Measurements from ENCODE around the gene CSRNP3.

CSRNP3 gene

DNA sequence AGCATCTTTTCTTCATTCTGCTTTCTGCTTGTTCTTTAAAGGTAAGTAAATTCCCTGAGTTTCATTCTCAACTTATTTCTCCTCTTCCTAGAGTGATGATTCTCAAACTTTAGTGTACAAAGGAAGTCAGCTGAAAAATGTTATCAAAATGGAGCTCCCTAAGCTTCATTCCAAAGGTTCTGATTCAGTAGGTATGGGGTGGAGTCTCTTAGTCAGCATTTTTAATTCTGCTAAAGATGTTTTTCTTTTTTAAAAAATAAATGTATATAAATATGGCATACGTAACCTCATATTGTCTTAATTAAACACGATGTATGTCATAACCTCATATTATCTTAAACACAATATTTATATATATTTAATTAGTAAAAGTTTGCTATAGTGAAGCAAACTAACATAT lies 3.1 kb upstream of the CSRNP3 start:
- no peaks in the 10 kb centered on the region for H4K20me1 ChIP-seq
- no peaks in the 10 kb centered on the region for H3K9me3 ChIP-seq
- H3K9ac ChIP-seq, result no peak overlapping the region
- H3K4me2 ChIP-seq, result no peak overlapping the region
- H3K36me3 ChIP-seq, result no peaks in the 10 kb centered on the region
- H3K4me3 ChIP-seq, result no peak overlapping the region
- no peak overlapping the region for H3K27ac ChIP-seq
- no peaks in the 10 kb centered on the region for H3K27me3 ChIP-seq
- no peak for TF ChIP-seq Cebpa-rat (IDR thresholded peaks at IDR 0.05)
- H3K4me1 ChIP-seq, result no peaks in the 10 kb centered on the region

DNA sequence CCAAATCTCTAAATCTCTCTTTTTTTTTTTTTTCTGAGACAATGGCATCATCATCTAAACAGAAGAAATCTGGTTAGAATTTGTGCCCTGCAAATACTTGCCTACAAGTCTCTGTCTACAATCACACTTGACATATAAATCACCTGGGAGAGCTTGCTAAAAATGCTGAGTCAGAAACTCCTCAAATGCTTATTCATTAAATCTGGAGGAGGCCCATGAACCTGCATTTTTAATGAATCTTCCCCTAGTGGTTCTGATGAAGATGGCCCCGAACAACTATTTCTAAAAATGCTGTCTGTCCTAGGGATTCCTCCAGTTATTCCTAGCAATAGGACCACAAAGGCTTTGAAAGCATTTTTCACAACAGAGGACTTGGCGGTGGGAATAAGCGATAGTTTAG lies 1.6 kb upstream of the CSRNP3 start:
- no peak overlapping the region for H3K9ac ChIP-seq

DNA sequence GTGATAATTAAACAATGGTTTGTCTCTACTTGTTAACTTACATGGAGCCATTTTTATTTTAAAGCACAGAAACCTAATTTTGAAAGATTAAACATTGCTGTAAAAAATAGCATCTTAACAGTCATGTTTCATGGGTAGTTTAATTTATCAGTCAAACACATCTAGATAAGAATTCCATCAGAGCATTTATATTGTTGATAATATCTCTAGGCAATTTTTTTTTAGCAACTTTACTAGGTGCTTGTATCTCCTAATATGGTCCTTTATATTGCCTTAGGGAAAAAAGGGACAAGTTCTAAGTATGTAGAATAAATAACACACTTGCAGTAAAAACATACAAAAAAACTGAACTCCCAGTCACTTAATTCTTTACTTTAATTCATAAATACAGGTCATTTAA lies 863 bp downstream of the CSRNP3 start:
- no peak overlapping the region for H3K4me3 ChIP-seq
- no peak overlapping the region for H3K27ac ChIP-seq
- no peak for TF ChIP-seq Cebpa-rat (IDR thresholded peaks at IDR 0.05)
- H3K4me1 ChIP-seq, result no peaks in the 10 kb centered on the region
- H3K36me3 ChIP-seq, result no peaks in the 10 kb centered on the region
- no peaks in the 10 kb centered on the region for H3K9me3 ChIP-seq
- H3K9ac ChIP-seq, result no peak overlapping the region
- H4K20me1 ChIP-seq, result no peaks in the 10 kb centered on the region
- H3K4me2 ChIP-seq, result no peak overlapping the region
- no peaks in the 10 kb centered on the region for H3K27me3 ChIP-seq

More for the DNA sequence above, 1.6 kb upstream of the CSRNP3 start:
- Histone ChIP-seq H3K36me3 (no peaks in the 10 kb centered on the region), H3K4me1 (no peaks in the 10 kb centered on the region), H3K9me3 (no peaks in the 10 kb centered on the region), H4K20me1 (no peaks in the 10 kb centered on the region), H3K27me3 (no peaks in the 10 kb centered on the region), H3K27ac (no peak overlapping the region), H3K4me2 (no peak overlapping the region), H3K4me3 (no peak overlapping the region)
- TF ChIP-seq Cebpa-rat (IDR thresholded peaks at IDR 0.05), result no peak

DNA sequence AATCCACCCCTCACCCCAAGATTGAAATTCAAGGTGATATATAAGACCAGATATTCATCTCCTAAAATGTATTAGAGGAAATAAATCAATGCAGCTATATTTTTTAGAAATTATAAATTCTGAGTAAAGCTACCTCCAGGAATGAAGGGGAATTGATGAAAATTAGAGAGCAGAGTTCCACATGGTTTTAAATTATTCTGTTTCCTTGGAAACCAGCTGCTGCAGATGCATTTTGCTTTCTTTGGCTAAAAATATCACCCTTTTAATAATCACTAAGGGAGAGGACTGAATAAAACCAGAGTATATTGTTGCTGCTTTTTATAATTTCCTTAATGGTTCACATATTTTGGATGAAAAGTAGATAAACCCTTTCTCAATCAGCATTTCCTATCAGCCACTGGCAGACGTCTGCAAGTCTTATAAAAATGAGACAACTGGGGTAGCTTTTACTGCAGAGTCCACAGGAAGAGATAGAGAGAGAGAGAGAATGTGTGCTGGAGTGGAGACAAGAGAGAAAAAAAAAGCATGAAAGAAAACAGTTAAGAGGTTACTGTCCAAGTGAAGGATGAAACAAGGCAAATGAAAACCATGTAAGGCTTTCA lies 2.0 kb downstream of the CSRNP3 start:
- no peaks in the 10 kb centered on the region for H3K36me3 ChIP-seq
- H3K9ac ChIP-seq, result no peak overlapping the region
- H4K20me1 ChIP-seq, result no peaks in the 10 kb centered on the region
- H3K4me3 ChIP-seq, result no peak overlapping the region
- no peaks in the 10 kb centered on the region for H3K9me3 ChIP-seq
- no peak for TF ChIP-seq Cebpa-rat (IDR thresholded peaks at IDR 0.05)
- no peak overlapping the region for H3K4me2 ChIP-seq
- no peaks in the 10 kb centered on the region for H3K27me3 ChIP-seq
- H3K27ac ChIP-seq, result no peak overlapping the region
- no peaks in the 10 kb centered on the region for H3K4me1 ChIP-seq

DNA sequence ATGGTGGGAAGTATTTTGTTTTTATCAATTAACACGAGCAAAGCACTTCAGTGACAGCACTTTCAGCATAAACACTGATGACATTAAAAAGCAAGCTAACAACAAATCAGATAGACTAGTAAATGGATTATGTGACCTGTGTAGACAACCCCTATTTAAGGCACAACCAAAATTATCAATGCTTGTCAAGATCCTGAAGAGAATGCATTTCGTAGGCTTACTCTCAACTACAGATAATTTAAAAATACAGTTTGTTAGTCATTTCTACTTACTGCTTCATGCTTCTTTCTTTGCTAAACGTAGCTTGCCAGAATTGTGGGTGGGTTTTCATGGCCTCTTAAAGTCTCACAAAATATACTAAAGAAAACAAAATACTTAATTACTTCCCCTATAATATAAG lies 3.4 kb downstream of the CSRNP3 start:
- no peak for TF ChIP-seq Cebpa-rat (IDR thresholded peaks at IDR 0.05)
- Histone ChIP-seq H3K4me3 (no peak overlapping the region), H3K36me3 (no peaks in the 10 kb centered on the region)

DNA sequence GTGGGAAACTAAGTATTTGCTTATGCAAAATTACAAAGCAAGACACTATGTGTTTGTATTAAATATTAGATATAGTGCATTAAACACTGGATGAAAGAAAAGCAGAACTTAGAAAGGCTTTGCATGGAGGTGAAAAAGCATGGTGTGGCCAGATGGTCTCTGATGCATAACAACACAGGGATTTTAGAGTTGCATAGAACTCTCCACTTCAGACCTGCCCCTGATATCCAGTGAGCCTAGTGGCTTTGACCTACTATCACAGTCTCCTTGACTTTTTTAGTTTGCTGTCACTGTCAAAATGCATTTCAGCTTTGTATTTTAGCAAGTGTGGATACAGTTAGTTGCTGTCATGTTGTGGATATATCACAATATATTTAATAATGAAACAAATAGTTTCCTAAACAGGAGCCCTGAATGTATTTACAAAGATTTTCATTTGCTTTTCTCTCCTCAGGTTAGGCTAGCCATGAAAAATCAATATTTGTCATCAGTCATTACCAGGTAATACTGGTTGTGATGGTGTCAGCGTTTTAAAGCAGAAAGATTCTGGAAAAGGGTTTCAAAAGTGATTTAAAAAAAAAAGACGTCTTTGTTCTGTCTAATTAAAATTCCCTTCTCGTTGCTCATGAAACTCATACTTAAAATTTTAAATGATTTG lies 5.2 kb downstream of the CSRNP3 start:
- no peaks in the 10 kb centered on the region for H3K36me3 ChIP-seq
- no peak for TF ChIP-seq Cebpa-rat (IDR thresholded peaks at IDR 0.05)

More for the DNA sequence above, 3.4 kb downstream of the CSRNP3 start:
- H4K20me1 ChIP-seq, result no peaks in the 10 kb centered on the region
- H3K4me1 ChIP-seq, result no peaks in the 10 kb centered on the region
- H3K9ac ChIP-seq, result no peak overlapping the region
- H3K4me2 ChIP-seq, result no peak overlapping the region
- no peaks in the 10 kb centered on the region for H3K27me3 ChIP-seq
- no peak overlapping the region for H3K27ac ChIP-seq
- no peaks in the 10 kb centered on the region for H3K9me3 ChIP-seq

DNA sequence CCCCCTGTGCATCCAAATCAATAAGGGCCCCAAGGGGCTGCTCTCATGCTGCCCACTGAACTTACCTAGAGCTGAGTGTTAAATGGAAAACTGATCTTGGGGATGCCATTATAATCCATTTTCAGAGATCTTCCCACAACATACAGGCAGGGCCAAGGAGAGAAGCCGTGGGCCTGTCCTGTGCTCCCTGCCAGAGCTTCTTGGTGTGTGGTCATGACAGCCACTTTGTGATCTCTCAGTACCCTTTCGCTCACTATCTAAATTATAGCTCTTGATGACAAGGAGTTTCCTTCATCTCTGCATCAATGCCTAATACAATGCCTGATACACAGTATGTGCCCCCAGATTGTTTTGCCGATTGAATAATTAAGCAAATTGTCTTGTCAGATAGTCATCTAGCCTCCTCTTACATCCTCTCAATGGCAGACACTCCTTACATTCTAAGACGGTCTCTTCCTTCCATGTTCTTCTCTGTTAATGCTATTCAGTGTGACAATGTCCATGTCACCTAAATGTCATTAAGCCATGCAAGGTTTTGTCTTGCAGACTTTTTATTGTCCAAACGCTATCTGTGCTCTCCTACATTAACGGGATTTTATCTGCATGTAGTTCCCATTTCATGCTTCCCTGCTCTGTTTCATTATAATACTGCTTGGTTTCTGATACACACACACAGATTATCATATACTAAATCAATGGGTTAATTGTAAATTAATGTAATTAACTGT lies 5.9 kb downstream of the CSRNP3 start:
- no peak overlapping the region for H3K4me2 ChIP-seq
- H3K27ac ChIP-seq, result no peak overlapping the region
- no peaks in the 10 kb centered on the region for H3K27me3 ChIP-seq
- no peak overlapping the region for H3K9ac ChIP-seq
- no peaks in the 10 kb centered on the region for H4K20me1 ChIP-seq
- no peak overlapping the region for H3K4me3 ChIP-seq
- H3K4me1 ChIP-seq, result no peaks in the 10 kb centered on the region
- H3K9me3 ChIP-seq, result no peaks in the 10 kb centered on the region
- H3K36me3 ChIP-seq, result no peaks in the 10 kb centered on the region
- TF ChIP-seq Cebpa-rat (IDR thresholded peaks at IDR 0.05), result no peak

More for the DNA sequence above, 5.2 kb downstream of the CSRNP3 start:
- no peak overlapping the region for H3K27ac ChIP-seq
- no peaks in the 10 kb centered on the region for H3K4me1 ChIP-seq
- H3K4me2 ChIP-seq, result no peak overlapping the region
- no peaks in the 10 kb centered on the region for H3K9me3 ChIP-seq
- no peak overlapping the region for H3K4me3 ChIP-seq
- H3K9ac ChIP-seq, result no peak overlapping the region
- no peaks in the 10 kb centered on the region for H3K27me3 ChIP-seq
- no peaks in the 10 kb centered on the region for H4K20me1 ChIP-seq

DNA sequence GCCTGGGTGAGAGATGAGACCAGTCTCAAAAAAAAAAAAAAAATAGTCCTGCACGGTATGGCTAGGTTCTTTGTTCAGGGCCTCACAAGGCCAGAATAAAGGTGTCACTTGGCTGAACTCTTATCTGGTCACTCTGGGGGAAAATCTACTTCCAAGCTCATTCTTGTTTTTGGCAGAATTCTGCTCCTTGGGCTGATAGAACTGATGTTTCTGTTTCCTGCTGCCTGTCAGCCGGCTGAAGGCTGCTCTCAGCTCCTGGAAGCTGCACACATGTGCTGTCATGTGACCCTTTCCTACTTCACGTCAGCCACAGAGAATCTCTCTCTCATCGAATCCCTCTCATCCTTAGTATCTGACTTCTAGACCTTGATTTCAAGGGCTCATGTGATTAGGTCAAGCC lies 10.4 kb downstream of the CSRNP3 start:
- TF ChIP-seq Cebpa-rat (IDR thresholded peaks at IDR 0.05), result no peak
- Histone ChIP-seq H3K9ac (no peak overlapping the region), H3K4me2 (no peak overlapping the region), H3K9me3 (no peaks in the 10 kb centered on the region), H3K36me3 (no peaks in the 10 kb centered on the region), H4K20me1 (no peaks in the 10 kb centered on the region), H3K27me3 (no peaks in the 10 kb centered on the region), H3K4me3 (no peak overlapping the region), H3K27ac (no peak overlapping the region), H3K4me1 (no peaks in the 10 kb centered on the region)

DNA sequence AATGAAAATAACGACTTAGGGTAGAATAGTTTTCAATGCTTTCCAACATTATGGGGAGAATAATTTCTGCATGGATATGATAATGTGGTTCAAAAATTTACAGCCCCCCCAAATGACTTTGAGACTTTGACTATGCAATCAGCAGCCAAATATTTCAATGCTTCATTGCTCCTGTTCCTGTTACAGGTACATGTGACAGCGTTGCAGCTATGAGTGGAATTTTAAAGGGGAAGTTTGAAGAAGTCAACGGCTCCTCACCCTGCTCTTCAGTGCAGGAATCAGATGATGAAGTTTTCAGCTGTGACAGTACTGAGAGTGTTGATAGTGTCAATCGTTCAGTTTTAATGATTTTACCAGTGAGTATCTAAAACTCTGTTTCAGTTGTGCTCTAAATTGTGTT lies 25.1 kb downstream of the CSRNP3 start:
- no peaks in the 10 kb centered on the region for H3K27me3 ChIP-seq
- H4K20me1 ChIP-seq, result no peaks in the 10 kb centered on the region
- H3K27ac ChIP-seq, result no peak overlapping the region
- no peak overlapping the region for H3K4me3 ChIP-seq
- no peak overlapping the region for H3K9ac ChIP-seq
- H3K36me3 ChIP-seq, result no peaks in the 10 kb centered on the region
- TF ChIP-seq Cebpa-rat (IDR thresholded peaks at IDR 0.05), result no peak
- H3K4me2 ChIP-seq, result no peak overlapping the region
- H3K9me3 ChIP-seq, result no peaks in the 10 kb centered on the region
- H3K4me1 ChIP-seq, result no peaks in the 10 kb centered on the region

DNA sequence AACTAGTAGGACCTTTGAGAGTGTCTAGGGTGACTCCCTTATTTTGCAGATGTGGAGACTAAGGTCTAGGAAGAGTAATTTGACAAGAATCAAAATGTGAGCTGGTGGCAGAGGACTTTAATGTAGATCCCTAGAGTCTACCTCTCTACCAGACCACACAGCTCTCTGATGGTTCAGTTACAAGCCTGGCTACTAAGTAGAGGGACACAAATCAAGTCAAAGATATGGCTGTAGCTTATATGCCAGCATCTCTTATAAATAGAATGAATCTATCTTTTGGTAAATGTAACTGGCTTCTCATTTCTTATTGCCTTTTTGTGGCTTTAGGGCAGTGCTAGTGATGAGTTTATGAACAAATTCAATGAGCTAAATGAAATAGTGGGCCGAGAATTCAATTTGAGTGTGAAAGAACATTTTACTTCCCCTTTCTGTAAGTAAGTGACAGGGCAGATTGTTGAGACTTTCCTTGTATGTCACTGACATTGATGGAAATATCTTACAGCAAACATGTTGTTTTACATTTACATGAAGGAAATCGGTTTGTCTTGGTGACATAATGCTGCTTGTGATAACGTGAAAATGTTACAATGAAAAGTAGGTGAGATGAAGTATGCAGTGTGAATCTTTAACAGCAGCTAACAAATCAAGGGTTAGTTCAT lies 28.3 kb downstream of the CSRNP3 start:
- H3K27me3 ChIP-seq, result no peaks in the 10 kb centered on the region
- no peak overlapping the region for H3K4me2 ChIP-seq
- no peak overlapping the region for H3K9ac ChIP-seq
- no peaks in the 10 kb centered on the region for H3K4me1 ChIP-seq
- no peak overlapping the region for H3K27ac ChIP-seq
- no peaks in the 10 kb centered on the region for H4K20me1 ChIP-seq
- no peak overlapping the region for H3K4me3 ChIP-seq
- TF ChIP-seq Cebpa-rat (IDR thresholded peaks at IDR 0.05), result no peak
- H3K9me3 ChIP-seq, result no peaks in the 10 kb centered on the region
- H3K36me3 ChIP-seq, result no peaks in the 10 kb centered on the region

All from BLaER1 (cell line).